ENCODE measurements around the gene LEP. TPM values are rescaled to one million over a fixed set of nuclear protein-coding genes. Genes with fewer than 3 reads are reported as not detected.

The LEP gene
- total RNA-seq, 1 experiment from 2014 or later: not detected

- DNase-seq (ENCODE audit: low read depth, low spot score) (no peak), ATAC-seq (no peak)
- peaks cover 24% of the 10 kb centered on the region for H3K9me3 ChIP-seq (ENCODE audit: control insufficient read depth, insufficient read depth, low read depth, low read length)
- intact Hi-C loops (cut with micrococcal nuclease; ENCODE audit: unreplicated experiment): no loop called here
- H3K27me3 ChIP-seq (ENCODE audit: control insufficient read depth, insufficient read depth, low read length): 0 out of 2 replicates have a peak, but pooled peaks cover 2% of the 10 kb centered on the region
- in situ Hi-C loops (cut with HindIII; ENCODE audit: low pct_unique_long_range_greater_than_20kb, low sequenced_read_pairs): no loop called here
- POLR2A ChIA-PET: no interaction called here
- H3K4me3 ChIP-seq (ENCODE audit: low read depth in 2 of 2, low read length in 2 of 2): no peak overlapping the region
- H3K4me1 ChIP-seq (ENCODE audit: control insufficient read depth, insufficient read depth, low read length): no peaks in the 10 kb centered on the region
- no peak overlapping the region for H3K27ac ChIP-seq (ENCODE audit: low read length)
- CTCF ChIA-PET: interaction anchor here (0.7 kb wide), 1 partner anchor 99 kb away, joined by 6 read pairs; no protein-coding TSS in a partner anchor
- TF ChIP-seq REST (IDR thresholded peaks at IDR 0.05; ENCODE audit: insufficient read depth in 1 of 2, low read depth in 2 of 2, low read length in 1 of 2) (no peak), SIN3A (IDR thresholded peaks at IDR 0.05; ENCODE audit: borderline replicate concordance, insufficient read depth, low read depth, low read length) (no peak), POLR2AphosphoS5 (IDR thresholded peaks at IDR 0.05; ENCODE audit: low read depth, low read length) (no peak), CTCF (IDR thresholded peaks at IDR 0.05) (no peak), TCF7L2 (IDR thresholded peaks at IDR 0.05; ENCODE audit: low read depth, low read length) (no peak)
- no peaks in the 10 kb centered on the region for H3K36me3 ChIP-seq (ENCODE audit: control insufficient read depth, insufficient read depth, low read length)
- no TSS peak for BruUV-seq (replicated peaks)
Measured at GRCh38 chr7:128197989-128198580, 43.0 kb upstream of the LEP start.

GRCh38 chr7:128200376-128200775 is 40.7 kb upstream of the LEP start:
- H3K4me3 ChIP-seq (ENCODE audit: low read depth in 2 of 2, low read length in 2 of 2): no peak overlapping the region
- in situ Hi-C loops (cut with HindIII; ENCODE audit: low pct_unique_long_range_greater_than_20kb, low sequenced_read_pairs) (no loop called here), intact Hi-C loops (cut with micrococcal nuclease; ENCODE audit: unreplicated experiment) (no loop called here)
- H3K27ac ChIP-seq (ENCODE audit: low read length): no peak overlapping the region
- DNase-seq (ENCODE audit: low read depth, low spot score): no peak
- ChIA-PET CTCF (interaction anchor here (0.6 kb wide), 1 partner anchor 795 kb away, joined by 3 read pairs; no protein-coding TSS in a partner anchor), POLR2A (no interaction called here)
- H3K4me1 ChIP-seq (ENCODE audit: control insufficient read depth, insufficient read depth, low read length): no peaks in the 10 kb centered on the region
- TF ChIP-seq TCF7L2 (IDR thresholded peaks at IDR 0.05; ENCODE audit: low read depth, low read length) (no peak), POLR2AphosphoS5 (IDR thresholded peaks at IDR 0.05; ENCODE audit: low read depth, low read length) (no peak), CTCF (IDR thresholded peaks at IDR 0.05) (no peak), SIN3A (IDR thresholded peaks at IDR 0.05; ENCODE audit: borderline replicate concordance, insufficient read depth, low read depth, low read length) (no peak), REST (IDR thresholded peaks at IDR 0.05; ENCODE audit: insufficient read depth in 1 of 2, low read depth in 2 of 2, low read length in 1 of 2) (no peak)
- peaks cover 6% of the 10 kb centered on the region for H3K9me3 ChIP-seq (ENCODE audit: control insufficient read depth, insufficient read depth, low read depth, low read length)
- no peaks in the 10 kb centered on the region for H3K36me3 ChIP-seq (ENCODE audit: control insufficient read depth, insufficient read depth, low read length)
- no TSS peak for BruUV-seq (replicated peaks)
- ATAC-seq: no peak
- H3K27me3 ChIP-seq (ENCODE audit: control insufficient read depth, insufficient read depth, low read length): peaks cover 6% of the 10 kb centered on the region; the same call in 1 of the 2 replicates

Measured in Panc1 (cell line).